Right ventricle myocardium inferior (tissue), 1 donor: Measurements from ENCODE around the gene ZNF32. TPM values are rescaled to one million over a fixed set of nuclear protein-coding genes. Genes with fewer than 3 reads are reported as not detected.

ENCODE experiments used
- ATAC-seq: fragments of 200-7000 bp; cut with Tn5 transposase; one replicate; pipeline ENCODE4 v1.9.1; 2020; ENCODE audit warnings: mild to moderate bottlenecking, moderate library complexity
- DNase-seq: peaks from one replicate; pipeline ENCODE4 v3.0.0; 2021; ENCODE audit errors: missing footprints
- intact Hi-C: fragments of 100-400 bp; cut with DNase I; formaldehyde crosslinking; loops from one replicate; pipeline ENCODE4 v1.11.0; 2022
- total RNA-seq: library from RNA; stranded (reverse); fragmentation: NEBNext Ultra II Directional; extraction: Animal tissue kit (Norgen Biotek cat#: 25700); gene quantifications from one replicate; pipeline ENCODE4 v1.2.1, GENCODE V29; 2021
- donor health status: DM: no; HTN: yes; CAD: no; lungs with severe emphysema.

ZNF32 gene
- total RNA-seq, 1 donor from 2014 or later = 52.7 TPM

DNA sequence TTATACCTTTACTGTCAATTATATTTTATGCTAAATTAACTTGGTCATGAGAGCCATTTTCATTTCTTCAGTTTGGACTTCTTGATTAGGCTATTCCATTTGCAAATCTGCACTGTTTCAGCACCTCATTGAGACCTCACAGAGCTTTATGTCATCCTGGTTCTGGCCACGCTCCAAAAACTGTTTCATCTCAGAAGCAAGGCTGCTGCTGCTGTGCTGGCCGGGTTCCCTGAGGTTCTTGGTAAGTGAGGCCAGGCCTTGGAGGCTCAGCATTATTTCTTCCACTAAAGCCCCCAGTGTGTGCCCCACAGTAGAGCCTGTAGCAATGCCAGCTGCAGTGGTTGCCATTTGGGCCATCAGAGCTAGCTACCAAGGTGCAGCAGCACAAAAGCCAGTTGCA, 50.2 kb downstream of the ZNF32 start:
- intact Hi-C loops = no loop called here
- no peak for DNase-seq
- ATAC-seq = no peak

- no peak for DNase-seq
- intact Hi-C loops = no loop called here
- no peak for ATAC-seq
These were observed 52.1 kb downstream of the ZNF32 start for GRCh38 chr10:43596546-43596945.

DNA sequence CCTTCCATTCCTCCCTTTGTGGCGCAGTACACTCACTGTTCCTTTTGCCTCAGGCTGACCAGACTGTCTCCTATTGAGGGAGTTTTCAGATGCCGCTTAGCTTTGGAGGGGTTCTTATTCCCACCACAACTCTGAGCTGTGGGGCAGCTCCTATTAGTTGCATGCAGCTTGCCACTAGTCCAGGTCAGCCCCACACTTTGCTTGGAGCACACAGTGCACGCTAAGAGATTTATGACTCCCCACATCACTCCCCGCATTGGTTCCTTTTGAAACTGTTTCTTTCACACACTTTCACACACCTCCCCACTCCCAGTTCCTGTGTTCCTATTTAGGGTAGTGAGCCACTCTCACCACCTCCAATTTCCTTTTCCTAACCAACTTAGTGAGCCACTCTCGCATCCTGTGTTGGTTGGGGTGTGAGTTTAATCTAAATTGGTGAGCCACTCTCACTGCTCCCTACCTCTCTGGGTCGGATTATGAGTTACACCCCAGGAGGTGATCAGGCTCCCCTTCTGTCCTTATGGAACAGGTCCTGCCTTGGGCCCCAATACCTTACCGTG, 52.9 kb downstream of the ZNF32 start:
- ATAC-seq = peak; percentile 23
- intact Hi-C loops = no loop called here

GRCh38 chr10:43594944-43595589, 53.6 kb downstream of the ZNF32 start:
- ATAC-seq (peak; percentile 41), DNase-seq (no peak)
- intact Hi-C loops = no loop called here

More for the DNA sequence above, 52.9 kb downstream of the ZNF32 start:
- no peak for DNase-seq

Other genes starting within 250 kb of the ZNF32 start
- 87.6 TPM for gene HNRNPF, start 239.7 kb downstream of the ZNF32 start, total RNA-seq
- gene ZNF487, start 211.8 kb downstream of the ZNF32 start, total RNA-seq = 2.7 TPM
- gene ZNF239, start 74.3 kb downstream of the ZNF32 start, total RNA-seq = 2.5 TPM
- gene ZNF485, start 42.4 kb downstream of the ZNF32 start, total RNA-seq = 1.8 TPM